HL-60 (cell line): ENCODE data around the gene ZSCAN4.

ENCODE experiments used
- DNase-seq, 2 experiments: peaks; one replicate each; pipeline ENCODE4 v3.0.0-alpha.2; 2010 to 2020; ENCODE audit warnings: low read depth in 1 of 2, low spot score in 1 of 2
- H3K27ac ChIP-seq: fragments of 250-450 bp; sonication (Bioruptor Pico); replicated peaks from 2 replicates; pipeline ENCODE4 v1.5.1; 2020; ENCODE audit warnings: mild to moderate bottlenecking, moderate library complexity
- H3K27me3 ChIP-seq: fragments of 250-450 bp; sonication (Bioruptor Pico); 2 replicates; pipeline ENCODE4 v1.5.1; 2021; ENCODE audit warnings: mild to moderate bottlenecking, moderate library complexity; ENCODE audit not compliant: insufficient read depth, poor library complexity, severe bottlenecking
- H3K4me3 ChIP-seq: replicated peaks from 2 replicates; pipeline ENCODE4 v1.5.1; 2011; ENCODE audit warnings: mild to moderate bottlenecking, control low read depth, low read length; ENCODE audit not compliant: insufficient read depth
- CTCF ChIP-seq: IDR thresholded peaks from one replicate; pipeline ENCODE4 v1.5.1; 2011; ENCODE audit warnings: low read length, control low read depth, inconsistent platforms; ENCODE audit not compliant: insufficient read depth
- GABPA ChIP-seq: IDR thresholded peaks from 2 replicates; pipeline ENCODE4 v1.6.1; 2012; ENCODE audit warnings: low read depth
- POLR2AphosphoS5 ChIP-seq: IDR thresholded peaks from 2 replicates; pipeline ENCODE4 v1.6.1; 2012; ENCODE audit warnings: low read depth
- REST ChIP-seq: IDR thresholded peaks from 2 replicates; pipeline ENCODE4 v1.6.1; 2012; ENCODE audit warnings: low read depth; ENCODE audit not compliant: insufficient replicate concordance
- SPI1 ChIP-seq: IDR thresholded peaks from 2 replicates; pipeline ENCODE4 v1.6.1; 2012; ENCODE audit warnings: low read depth, mild to moderate bottlenecking, borderline replicate concordance

ZSCAN4 gene

GRCh38 chr19:57632987-57633831, 35.5 kb upstream of the ZSCAN4 start, which contains the start of gene ZNF211:
ZNF211 (plus strand) TSS chr19:57633168; CDS start chr19:57633347, 179 bp downstream.
- DNase-seq: peak; percentile 81 to 93
- H3K4me3 ChIP-seq: peak within 1 kb of the TSS; percentile 87
- H3K27me3 ChIP-seq: no peaks in the 10 kb centered on the region
- H3K27ac ChIP-seq: peak within 1 kb of the TSS; percentile 58
- peak; percentile 83 for TF ChIP-seq GABPA
- TF ChIP-seq POLR2AphosphoS5: no peak

DNA sequence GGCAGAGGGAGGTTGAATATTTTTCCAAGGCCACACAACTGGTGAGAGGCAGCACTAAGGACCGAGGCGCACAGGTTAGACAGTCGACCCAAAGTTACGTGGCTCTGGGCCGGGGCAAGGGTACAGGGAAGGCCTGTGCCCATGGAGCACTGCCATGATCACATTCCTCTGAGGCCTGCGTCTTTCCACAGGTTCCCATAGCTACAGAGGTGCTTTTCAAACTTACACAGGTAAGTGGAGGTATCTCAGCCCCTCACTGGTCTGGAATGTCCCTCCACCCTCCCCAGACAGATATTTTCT, 35.0 kb upstream of the ZSCAN4 start:
- TF ChIP-seq SPI1 (no peak), POLR2AphosphoS5 (no peak), GABPA (no peak), CTCF (no peak), REST (no peak)
- Histone ChIP-seq H3K27me3 (no peaks in the 10 kb centered on the region), H3K27ac (no peak overlapping the region), H3K4me3 (peak overlapping the region; percentile 87)
- no peak for DNase-seq

DNA sequence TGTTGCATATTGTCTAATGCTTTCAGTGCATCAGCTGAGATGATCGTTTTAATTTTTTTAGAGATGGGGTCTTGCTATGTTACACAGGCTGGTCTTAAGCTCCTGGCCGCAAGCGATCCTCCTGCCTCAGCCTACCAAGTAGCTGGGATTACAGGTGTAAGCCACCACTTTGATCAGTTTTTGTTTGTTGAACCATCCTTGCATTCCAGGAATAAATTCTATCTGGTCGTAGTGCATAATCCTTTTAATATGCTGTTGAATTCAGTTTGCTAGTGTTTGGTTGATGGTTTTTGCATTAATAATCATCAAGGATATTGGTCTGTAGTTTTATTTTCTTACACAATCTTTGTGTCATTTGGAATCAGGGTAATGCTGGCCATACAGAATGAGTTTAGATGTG, 31.4 kb upstream of the ZSCAN4 start:
- Histone ChIP-seq H3K27ac (no peak overlapping the region), H3K4me3 (no peak overlapping the region), H3K27me3 (no peaks in the 10 kb centered on the region)
- TF ChIP-seq GABPA (no peak), POLR2AphosphoS5 (no peak), SPI1 (no peak), REST (no peak), CTCF (no peak)
- no peak for DNase-seq

DNA sequence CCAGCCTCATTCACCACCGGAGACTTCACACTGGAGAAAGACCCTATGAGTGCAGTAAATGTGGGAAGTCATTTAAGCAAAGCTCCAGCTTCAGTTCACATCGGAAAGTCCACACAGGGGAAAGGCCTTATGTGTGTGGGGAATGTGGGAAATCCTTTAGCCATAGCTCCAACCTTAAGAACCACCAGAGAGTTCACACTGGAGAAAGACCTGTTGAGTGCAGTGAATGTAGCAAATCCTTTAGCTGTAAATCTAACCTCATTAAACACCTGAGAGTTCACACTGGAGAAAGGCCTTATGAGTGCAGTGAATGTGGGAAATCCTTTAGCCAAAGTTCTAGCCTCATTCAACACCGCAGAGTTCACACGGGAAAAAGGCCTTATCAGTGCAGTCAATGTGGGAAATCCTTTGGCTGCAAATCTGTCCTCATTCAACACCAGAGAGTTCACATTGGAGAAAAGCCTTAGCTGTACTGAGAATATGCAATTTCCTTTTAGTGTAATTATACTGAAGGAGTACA, 27.0 kb upstream of the ZSCAN4 start:
- no peak for DNase-seq
- no peaks in the 10 kb centered on the region for H3K27me3 ChIP-seq
- TF ChIP-seq POLR2AphosphoS5 (no peak), GABPA (no peak)
- no peak overlapping the region for H3K27ac ChIP-seq
- H3K4me3 ChIP-seq: no peak overlapping the region
